RPMI8226 (cell line): ENCODE data around the gene SAP25.

ENCODE experiments used
- DNase-seq: peaks from one replicate; pipeline ENCODE4 v3.0.0-alpha.2; 2015

SAP25 gene

DNA sequence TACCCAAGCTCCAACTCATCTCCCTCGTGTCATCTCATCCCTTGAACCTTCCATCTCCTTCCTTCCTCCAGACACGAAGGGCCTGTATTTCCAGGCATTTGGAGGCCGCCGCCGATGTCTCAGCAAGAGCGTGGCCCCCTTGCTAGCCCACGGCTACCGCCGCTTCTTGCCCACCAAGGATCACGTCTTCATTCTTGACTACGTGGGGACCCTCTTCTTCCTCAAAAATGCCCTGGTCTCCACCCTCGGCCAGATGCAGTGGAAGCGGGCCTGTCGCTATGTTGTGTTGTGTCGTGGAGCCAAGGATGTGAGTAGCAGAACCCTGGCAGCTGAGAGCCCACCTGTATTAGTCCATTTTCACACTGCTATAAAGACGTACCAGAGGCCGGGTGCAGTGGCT is 17.9 kb upstream of the SAP25 start:
- DNase-seq: no peak

DNA sequence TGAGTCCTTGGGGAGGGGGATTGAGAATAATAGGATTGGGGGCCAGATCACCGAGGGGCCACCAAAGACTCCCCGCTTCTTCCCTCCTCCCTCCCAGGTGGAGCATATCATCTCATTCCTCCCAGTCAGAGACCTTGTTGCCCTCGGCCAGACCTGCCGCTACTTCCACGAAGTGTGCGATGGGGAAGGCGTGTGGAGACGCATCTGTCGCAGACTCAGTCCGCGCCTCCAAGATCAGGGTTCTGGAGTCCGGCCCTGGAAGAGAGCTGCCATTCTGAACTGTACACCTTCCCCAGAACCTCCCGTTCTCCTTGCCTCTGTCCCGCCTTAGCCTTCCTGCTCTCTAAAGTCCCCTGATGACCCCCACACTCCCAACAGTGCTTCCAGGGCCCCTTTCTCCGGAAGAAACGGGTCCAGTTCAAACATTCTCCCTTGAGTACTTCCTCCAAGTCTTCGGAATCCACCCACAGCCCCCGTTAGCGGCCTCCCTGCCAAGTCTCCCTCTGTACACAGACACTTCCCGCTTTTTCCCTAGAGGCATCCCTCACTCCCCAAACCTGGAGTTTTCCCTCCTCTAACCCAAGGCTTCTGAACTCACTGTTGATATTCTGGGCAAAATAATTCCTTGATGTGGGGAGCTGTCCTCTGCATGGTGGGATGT is 16.5 kb upstream of the SAP25 start:
- no peak for DNase-seq

DNA sequence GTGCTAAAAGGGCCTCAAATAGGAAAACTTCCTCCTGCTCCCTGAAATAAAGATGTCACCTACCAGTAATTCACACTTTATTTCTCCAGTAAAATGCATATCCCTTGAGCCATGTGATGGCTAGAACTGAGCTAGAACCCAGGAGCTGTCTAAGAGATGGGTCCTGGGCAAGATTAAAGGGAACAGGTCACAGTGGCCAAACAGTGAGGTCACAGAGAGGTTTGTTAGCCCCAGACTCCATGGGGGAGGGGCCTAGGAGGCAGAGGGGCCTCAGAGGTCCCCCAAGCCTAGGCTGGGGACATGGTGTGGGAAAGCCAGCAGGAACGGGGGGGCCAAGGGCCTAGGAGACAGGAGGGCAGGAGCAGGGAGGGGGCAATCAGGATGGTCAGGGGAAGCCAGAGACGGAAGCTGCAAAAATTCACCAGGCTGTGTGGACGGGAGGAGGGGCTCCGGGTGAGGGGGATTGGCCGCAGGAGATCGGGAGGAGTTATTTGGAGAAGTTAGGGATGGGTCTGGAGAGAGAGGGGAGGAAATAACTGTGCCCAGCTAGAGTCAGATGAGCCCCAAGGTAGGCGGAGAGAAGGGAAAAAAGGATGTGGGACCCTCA is 15.7 kb upstream of the SAP25 start:
- no peak for DNase-seq

DNA sequence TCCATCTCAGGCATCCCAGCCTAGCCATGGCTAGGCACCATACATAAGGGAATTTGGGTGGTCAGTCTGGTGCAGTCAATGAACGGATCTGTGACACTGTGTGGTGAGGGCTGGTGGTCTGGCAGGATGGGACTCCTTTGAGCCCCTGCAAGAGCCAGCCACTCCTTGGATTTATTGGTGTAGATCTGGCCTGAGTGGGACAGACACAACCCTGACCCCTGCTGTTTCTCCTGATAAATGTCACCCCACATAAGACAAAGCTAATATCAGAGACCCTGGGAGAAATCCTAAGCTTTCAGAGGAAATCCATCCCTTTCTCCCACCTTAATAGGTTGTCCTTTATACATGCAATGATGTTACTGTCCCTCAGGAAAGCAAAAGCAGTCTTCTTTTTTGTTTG is 14.7 kb upstream of the SAP25 start:
- DNase-seq: peak; percentile 44

DNA sequence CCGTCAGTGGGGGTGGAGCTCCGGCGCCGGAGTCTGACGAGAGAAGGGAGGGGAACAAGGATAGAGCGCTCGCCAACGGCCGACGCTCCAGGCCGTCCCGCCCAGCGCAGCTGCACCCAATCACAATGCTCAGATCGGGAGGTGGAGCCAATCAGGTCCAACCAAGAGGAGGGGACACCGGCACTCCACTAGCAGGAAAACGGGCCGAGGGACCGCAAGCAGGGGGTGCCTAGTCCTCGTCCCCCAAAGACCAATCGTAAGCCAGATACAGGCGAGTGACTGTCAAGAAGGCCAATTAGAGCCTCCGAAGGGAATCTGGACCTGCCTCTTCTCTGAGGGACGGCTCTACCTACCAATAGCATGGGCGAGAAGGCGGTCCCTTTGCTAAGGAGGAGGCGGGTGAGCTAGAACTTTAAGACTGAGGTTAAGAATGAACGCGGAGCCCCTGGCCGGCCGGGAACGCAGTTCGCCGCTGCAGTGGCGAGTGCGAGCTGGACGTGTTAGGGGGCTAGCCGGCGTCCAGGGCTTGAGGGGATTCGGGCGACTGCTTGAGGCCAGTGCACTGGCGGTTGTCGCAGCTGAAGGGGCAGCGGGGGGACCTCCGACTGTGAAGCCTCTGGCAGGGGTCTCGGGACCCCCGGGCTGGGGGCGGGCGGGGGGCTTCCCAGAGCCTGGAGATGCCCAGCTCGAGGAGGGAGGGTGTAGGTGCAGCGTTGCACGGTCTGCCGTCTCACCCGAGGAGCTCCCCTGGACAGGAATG is 12.7 kb upstream of the SAP25 start, which contains the start of gene FBXO24:
Gene FBXO24, plus strand, starts transcription at position 63 of the 760 bp plus-strand sequence. Its CDS starts 298 bp downstream, at position 361.
- DNase-seq: peak; percentile 100

DNA sequence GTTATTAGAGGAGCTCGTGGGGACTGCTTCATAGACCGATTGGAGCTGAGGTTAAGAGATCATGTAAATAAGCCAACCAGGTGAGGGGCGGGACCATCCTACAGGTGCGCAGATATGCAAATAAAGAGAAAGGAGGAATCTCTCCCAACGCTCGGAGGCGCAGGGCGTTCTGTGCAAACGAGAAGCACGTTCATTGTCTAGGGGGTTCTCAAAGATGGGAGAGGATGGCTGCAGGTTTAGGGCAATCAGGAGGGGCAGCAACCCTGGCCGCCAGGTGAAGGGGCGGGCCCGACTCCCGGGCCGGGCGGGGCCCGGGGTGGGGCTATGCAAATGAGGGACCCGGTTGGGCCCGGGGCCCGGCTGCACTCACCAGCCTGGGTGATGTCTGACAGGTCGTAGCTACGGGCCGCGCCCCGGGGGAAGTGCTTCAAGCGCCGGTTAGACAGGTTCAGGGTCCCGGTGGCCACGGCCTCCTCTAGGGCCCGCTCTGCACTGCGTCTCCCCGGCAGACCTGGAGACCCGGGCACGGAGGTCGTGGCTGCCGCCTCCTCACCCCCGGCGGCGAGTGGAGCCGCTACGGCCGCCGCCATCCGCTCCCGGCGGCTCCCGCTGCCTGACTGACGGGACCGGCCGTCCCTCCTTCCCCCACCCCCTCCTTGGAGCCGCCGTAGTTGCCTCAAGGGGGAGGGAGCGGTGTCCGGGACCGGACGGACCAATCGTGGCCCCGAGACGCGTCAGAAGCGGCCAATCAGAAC is 12.0 kb upstream of the SAP25 start, which contains the start of gene LRCH4:
Gene LRCH4, minus strand, starts transcription at position 619 of the 755 bp plus-strand sequence. Its CDS starts 29 bp downstream, at position 590.
- peak; percentile 73 for DNase-seq

DNA sequence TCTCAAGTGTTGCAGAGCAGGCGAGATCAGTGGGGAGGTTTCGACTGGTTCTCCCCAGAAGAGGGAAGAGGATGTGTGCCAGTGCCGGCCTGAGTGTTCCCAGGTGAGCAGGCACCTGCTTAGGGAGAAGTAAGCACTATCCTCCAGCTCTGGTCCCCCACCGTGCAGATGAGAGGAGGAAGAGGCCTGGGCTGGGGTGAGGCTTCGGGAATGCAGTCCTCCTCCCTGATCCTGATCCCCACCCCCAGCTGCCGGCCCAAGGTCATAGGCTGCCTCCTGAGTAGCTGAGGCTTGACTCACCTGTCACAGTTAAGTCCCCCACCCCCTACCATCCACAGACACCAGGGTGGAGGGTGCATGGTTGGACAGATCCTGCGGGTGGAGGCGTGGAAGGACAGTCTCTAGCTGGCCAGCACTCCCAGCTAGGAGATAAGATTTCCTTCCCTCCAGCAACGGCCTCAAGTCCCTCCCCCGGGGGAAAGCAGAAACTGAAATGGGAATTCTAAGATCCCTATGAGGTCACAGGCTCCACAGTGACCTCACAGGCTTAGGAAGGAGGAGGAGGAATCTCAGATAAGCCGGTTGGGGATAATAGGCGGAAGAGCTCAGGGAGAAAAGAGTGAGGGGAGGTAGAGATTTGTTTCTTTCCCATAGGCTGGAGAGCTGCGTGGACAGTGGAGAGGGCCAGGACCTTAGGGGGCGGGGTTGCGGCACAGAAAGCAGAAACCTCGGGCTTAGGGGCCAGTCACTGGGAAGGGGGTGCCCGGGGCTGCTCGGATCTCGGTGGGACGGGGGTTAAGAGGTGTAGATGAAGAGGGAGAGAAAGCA is 11.2 kb upstream of the SAP25 start:
- no peak for DNase-seq

DNA sequence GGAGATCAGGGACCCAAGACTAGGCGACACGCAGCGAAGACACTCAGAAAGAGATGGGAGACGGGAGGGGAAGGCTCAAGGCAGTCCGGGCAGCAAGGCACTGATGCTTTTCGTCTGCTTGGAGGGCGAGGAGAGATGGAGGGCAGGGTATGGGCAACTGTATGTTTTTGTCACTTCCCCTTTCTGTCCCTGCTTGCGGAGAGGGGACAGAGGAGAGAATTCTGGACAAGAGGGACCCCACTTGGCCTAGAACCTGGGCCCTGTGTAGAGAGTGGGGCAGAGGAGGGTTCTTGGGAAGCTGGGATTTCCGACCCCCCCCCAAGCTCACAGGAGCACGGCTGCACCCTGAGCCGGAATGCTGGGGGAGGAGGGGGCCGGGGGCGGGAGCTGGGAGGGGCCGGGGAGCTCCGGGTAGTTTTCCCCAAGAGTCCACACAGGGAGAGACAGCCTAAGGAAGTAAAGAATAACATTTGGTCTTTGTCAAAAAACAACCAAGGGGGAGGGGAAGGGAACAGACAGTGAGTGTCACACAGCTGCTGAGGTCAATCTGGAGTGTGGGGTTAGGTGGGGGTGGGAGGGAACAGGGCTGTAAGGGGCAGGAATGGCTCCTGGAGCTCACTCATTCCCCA is 10.5 kb upstream of the SAP25 start:
- no peak for DNase-seq

DNA sequence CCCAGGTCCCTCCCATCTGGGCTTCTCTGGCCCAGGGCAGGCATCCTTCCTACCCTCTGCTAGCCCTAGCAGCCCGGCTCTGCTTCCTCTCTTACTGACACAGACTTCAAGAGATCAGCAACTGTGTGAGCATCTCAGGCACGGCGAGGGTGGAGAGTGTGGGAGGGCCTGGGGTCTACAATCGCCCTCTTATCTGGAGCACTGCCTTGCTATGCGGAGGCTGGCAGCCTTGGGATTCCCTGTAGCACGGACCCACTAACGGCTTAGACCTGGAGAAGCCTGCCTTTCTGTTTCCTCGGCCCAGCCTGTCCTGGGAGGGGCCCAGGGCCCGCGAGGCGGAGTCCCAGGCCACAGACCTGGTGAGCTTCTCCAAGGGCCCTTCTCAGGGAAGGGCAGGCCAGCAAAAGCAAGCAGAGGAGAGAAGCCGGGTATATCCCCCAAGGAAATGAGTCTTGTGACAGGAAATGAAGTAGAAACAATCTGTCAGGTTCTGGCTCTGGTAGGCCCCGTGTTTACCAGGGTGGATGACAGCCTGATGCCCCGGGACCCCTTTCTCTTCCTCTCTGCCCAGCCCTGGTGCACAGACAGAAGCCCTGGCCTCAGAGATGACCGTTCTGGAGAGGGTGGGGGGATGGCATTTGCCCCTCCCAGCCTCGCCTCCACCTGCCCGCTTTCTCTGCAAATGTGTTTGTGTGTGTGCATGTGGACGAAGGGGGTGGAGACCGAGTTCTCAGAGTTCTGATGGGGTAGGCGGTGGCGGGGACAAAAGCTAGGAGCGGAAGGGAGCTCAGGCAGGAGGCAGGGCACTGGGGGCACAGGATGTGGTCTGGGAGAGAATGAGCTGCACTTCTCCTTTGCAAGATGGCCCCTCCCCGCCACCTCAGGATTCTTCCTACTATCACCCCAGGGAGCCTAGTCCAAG is 9.7 kb upstream of the SAP25 start:
- DNase-seq: no peak

DNA sequence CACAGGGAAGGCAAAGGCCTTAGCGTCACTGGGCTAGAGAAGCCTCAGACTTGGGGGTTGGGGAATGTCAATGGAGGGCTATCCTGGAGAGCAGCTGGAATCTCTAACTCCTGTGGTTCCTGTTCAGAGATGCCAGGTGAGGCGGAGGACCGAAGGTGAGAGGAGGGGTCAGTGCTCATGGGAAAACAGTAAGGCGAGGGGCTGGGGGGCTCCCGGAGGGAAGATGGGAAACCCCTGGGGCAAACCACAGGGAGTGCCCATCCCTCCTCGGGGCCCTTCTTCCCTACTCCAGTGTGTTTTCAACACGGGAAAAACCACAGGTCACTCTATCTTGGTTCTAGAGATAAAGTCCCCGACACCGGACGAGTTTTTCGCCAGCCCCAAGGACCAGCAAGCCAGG is 8.9 kb upstream of the SAP25 start:
- DNase-seq: no peak

DNA sequence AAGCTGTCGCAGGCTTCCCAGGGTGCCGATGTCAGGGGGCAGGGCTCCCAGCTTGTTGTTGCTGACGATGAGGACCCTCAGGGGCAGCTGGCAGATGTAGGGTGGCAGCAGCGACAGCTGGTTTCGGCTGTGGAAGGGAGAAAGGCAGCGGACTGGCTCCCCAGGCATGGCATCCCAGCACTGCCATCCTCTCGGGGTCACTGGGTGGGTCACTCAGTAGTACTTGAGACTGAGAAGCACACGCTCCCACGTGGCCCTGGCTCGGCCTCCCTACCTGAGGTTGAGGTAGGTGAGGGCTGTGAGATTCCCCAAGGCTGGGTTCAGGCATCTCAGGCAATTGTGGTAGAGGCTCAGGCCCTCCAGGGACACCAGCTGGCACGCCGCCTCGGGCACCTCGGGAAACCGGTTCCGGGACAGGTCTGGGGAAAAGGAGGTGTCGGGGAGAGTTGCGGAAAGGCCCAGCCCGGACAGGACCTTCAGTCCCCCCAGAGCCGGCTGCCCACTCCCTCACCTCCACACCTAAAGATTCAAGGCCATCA is 8.4 kb upstream of the SAP25 start:
- DNase-seq: no peak

DNA sequence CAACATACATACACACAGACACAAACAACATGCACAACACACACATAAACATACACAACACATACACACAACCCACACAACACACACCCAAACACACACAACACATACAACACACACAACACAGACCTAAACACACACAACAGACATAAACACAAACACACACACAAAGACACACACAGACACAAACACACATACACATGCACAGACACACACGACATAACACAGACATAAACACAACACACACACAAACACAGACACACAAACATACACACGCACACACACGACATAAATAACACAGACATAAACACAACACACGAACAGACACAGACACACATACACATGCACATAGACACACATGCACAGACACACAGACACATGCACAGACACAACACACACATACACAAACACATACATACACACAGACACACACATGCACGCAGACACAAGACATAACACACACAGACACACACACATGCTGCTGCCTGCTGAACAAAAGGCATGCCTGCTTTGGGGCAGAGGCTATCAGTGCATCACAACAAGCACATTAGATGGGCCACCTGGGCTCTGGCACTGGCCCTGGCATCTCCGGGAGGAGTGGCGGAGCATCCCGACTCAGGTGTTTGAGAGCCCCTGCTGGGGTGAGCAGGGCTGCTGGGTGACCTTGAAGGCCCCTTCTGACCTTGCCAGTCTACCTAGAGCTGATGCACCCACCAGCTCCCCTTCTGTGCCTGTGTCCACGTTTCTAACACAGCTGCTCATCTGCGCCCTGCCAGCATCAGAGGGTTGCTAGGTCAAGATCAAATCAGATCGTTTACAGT is 7.0 kb upstream of the SAP25 start:
- DNase-seq: no peak

DNA sequence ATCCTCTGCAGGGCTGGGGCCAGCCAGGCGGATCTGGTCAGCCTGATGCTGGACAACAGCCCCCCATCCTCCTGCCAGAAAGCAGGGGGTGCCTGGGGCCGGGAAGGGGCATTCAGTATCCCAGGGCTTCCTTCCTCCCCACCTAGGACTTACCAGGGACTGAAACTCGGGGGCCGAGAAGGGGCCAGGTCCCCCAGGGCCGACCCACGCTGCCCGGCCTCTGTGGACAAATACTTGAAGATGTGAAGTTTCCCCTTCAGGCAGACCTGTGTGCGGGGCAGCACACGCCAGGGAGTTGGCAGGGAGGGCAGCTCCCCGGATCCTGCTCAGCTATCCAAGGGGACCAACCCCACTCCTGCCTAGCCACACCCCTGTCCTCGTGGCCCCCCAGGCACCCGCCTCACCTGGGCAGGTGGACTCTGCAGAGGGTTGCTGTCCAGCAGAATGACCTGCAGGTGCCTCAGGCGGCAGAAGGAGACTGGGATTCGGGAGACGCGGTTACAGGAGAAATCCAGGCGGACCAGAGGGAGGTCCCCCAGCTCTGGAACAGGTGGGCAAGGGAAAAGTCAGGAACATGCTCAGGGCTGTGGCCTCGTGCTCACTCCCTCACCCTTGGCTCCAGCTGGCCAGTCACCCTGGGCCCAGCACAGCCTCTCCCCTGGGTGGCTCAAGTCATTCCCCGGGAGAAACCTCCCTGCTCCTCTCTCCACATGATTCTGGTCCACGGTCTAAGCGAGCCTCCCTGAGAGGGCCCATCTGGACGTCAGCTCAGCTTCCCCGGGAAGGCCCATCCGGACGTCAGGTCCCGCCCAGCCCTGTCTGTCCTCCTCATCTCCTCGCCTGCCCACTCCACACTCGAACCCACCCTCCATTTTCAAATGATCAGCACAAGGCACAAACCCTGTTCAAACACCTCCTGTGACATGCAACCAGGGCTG is 4.8 kb upstream of the SAP25 start:
- DNase-seq: no peak

DNA sequence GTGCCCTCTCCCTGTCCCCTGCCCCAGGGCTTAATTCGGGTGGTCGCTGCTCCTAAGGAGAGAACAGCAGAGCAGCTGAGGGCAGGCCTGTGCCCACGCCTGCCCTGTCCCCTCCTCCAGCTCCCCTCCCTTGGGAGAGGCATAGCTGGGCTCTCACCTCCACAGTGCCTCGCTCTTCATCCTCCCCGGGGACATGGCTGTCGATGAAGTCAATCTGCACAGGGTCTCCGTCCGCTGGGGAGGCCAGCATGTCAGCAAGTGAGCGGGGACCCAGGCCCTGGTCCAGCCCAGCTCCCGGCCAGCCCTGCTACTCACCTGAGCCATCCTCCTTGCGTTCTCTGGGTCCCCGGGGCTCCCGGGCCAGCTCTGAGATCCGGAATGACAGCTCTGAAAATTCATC is 3.8 kb upstream of the SAP25 start:
- no peak for DNase-seq

DNA sequence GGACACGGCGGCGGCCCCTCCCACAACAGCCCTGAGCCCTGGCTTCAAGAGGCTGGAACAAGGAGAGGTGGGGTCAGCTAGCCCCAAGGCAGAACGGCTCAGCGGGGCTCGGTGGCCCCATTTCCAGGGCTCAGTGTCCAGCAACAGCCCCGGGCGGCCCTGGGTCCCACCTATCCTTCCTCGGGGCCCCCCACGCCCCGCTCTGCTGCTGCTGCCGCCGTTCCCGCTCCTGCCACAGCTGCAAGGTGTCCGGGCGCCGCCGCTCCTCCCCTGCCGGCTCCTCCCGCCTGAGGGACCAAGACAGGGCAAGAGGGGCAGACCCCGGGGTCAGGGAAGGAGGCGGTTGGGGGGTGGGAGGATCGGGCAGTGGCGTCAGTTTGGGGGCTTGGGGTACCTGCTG is 3.4 kb upstream of the SAP25 start:
- no peak for DNase-seq

DNA sequence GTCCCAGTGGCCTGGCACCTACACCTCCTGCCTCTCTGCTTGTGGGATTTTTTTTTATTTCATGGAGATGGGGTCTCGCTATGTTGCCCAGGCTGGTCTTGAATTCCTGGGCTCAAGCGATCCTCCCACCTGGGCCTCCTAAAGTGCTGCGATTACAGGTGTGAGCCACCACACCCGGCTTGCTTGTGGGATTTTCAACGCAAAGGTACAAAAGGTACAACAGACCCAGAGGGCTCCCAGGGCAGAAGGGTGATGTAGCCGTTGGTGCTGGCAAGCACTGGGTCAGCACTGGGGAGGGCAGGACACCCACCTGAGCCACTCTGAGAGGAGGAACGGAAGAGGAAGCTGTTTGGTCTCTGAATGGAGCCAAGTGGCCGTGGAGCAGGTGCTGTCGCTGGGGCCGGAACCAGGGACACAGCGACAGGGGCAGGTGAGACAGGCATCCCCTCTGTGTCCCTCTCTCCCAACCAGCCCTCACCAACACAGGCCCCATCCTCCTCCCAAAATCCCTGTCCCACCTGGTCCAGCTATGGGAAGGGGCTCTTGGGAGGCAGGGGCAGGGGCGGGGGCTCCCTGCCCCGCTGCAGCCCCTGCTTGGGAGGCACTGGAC is 2.8 kb upstream of the SAP25 start:
- no peak for DNase-seq

DNA sequence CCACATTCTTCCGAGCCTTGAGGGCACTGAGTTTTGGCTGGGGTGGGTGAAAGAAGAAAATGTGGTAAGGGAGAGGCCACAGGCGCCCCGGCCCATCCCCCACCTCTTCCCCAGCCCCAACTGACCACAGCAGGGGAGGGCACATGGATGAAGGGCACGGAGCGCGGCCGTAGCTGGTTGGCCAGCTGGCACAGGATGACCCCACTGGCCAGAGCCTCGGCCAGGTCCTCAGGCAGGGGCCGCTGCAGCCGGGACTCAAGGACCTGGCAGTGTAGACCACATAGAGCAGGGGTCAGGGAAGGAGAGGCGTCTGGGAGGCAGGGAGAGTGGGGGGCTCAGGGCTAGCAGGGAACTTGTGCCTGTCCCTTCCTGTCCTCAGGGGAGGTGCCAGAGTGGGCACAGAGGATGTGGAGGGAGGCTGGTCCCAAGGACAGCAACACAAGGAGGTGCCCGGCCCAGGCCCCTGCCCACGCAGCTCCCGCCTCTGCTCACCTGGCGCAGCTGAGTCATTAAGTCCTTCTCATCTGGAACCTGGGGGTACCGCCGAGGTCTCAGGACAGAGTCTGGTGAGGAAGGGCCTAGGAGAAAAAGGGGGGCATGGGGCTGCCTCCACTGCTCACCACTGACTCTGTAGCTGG is 2.2 kb upstream of the SAP25 start:
- no peak for DNase-seq
